T-helper 2 cell treated with Interferon-gamma antibody and Interleukin-4, amounts not matched to agents 100 ng/mL and 5 ng/mL, for 36 hours (primary cell): ENCODE results near the gene ARL2. TPM values are rescaled to one million over a fixed set of nuclear protein-coding genes. Genes with fewer than 3 reads are reported as not detected.

Experiments used
- intact Hi-C: fragments of 100-400 bp; cut with micrococcal nuclease; formaldehyde crosslinking; loops from one replicate; pipeline ENCODE4 v1.15.1; 2023
- total RNA-seq: library from RNA; stranded (reverse); gene quantifications from 2 replicates; pipeline ENCODE4 v1.2.3, GENCODE V29; 2022

ARL2 gene
- total RNA-seq, 1 donor from 2014 or later, result 60.1 TPM

DNA sequence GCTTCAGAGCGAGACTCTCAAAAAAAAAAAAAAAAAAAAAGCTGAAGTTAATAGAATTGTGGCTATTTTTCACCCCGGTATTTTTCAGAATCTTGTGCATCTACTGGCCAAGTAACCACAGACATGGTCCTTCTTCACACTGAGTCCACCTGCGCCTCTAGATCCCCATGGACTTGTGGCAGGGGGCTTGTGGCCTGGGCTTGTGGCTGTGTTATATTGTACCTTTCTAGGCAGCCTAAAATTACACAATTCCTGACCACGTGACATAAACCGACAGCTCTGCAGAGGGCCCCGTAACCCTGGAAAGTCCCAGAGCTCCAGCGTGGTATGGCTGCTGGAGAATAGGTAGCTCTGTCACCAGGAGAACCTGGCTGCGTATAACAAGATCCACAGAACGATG lies 55.3 kb downstream of the ARL2 start:
- intact Hi-C loops, result no loop called here

Other genes starting within 250 kb of the ARL2 start
- 492 and 527 TPM in 2 replicates for gene SF1, start 235.6 kb upstream of the ARL2 start, total RNA-seq
- 72.5 and 79.7 TPM in 2 replicates for gene MAP4K2, start 210.9 kb upstream of the ARL2 start, total RNA-seq
- gene MEN1, start 203.6 kb upstream of the ARL2 start, total RNA-seq, result 31.5 and 33.1 TPM in 2 replicates
- 0.50 and 0.82 TPM in 2 replicates for gene CDC42BPG, start 169.5 kb upstream of the ARL2 start, total RNA-seq
- gene EHD1, start 135.5 kb upstream of the ARL2 start, total RNA-seq, result 106 TPM in 2 replicates
- 19.6 and 20.9 TPM in 2 replicates for gene ATG2A, start 97.0 kb upstream of the ARL2 start, total RNA-seq
- gene PPP2R5B, start 89.5 kb upstream of the ARL2 start, total RNA-seq, result 7.5 and 8.9 TPM in 2 replicates
- not detected in 2 replicates for gene GPHA2, start 78.3 kb upstream of the ARL2 start, total RNA-seq
- not detected in 2 replicates for gene MAJIN, start 42.1 kb upstream of the ARL2 start, total RNA-seq
- not detected in 2 replicates for gene BATF2, start 17.2 kb upstream of the ARL2 start, total RNA-seq
- gene SNX15, start 13.3 kb downstream of the ARL2 start, total RNA-seq, result 27.7 and 27.8 TPM in 2 replicates
- 23.0 and 24.0 TPM in 2 replicates for gene SAC3D1, start 27.1 kb downstream of the ARL2 start, total RNA-seq
- 8.5 and 9.8 TPM in 2 replicates for gene NAALADL1, start 44.4 kb downstream of the ARL2 start, total RNA-seq
- 91.5 and 93.2 TPM in 2 replicates for gene CDCA5, start 69.9 kb downstream of the ARL2 start, total RNA-seq
- gene ZFPL1, start 70.1 kb downstream of the ARL2 start, total RNA-seq, result 29.5 and 31.7 TPM in 2 replicates
- gene VPS51, start 82.1 kb downstream of the ARL2 start, total RNA-seq, result 135 and 139 TPM in 2 replicates
- 23.9 and 27.7 TPM in 2 replicates for gene TM7SF2, start 97.7 kb downstream of the ARL2 start, total RNA-seq
- gene ZNHIT2, start 103.5 kb downstream of the ARL2 start, total RNA-seq, result 9.4 and 9.6 TPM in 2 replicates
- gene FAU, start 108.0 kb downstream of the ARL2 start, total RNA-seq, result 995 and 1,039 TPM in 2 replicates
- gene MRPL49, start 108.2 kb downstream of the ARL2 start, total RNA-seq, result 45.5 and 50.4 TPM in 2 replicates
- 48.5 and 50.4 TPM in 2 replicates for gene SYVN1, start 120.4 kb downstream of the ARL2 start, total RNA-seq
- not detected in 2 replicates for gene SPDYC, start 156.1 kb downstream of the ARL2 start, total RNA-seq
- gene CAPN1, start 167.8 kb downstream of the ARL2 start, total RNA-seq, result 205 and 209 TPM in 2 replicates
- gene POLA2, start 247.8 kb downstream of the ARL2 start, total RNA-seq, result 64.5 and 69.8 TPM in 2 replicates